Large intestine (tissue), 12 donors: ENCODE results near the gene FOXO1. TPM values are rescaled to one million over a fixed set of nuclear protein-coding genes. Genes with fewer than 3 reads are reported as not detected.
"Not testable (repeated sequence)": the region's sequence is repeated elsewhere in the genome, so short reads cannot be mapped to it uniquely, and the experiment has no call there.

Experiments used
- DNase-seq, 2 donors: peaks; one replicate each; pipeline versions ENCODE4 v3.0.0 to v3.0.0-alpha.2; 2013
- H3K27ac ChIP-seq: one replicate; pipeline ENCODE4 v1.5.1; 2013; ENCODE audit warnings: low read length
- H3K27me3 ChIP-seq: 2 replicates; pipeline ENCODE4 v1.6.1; 2013; ENCODE audit warnings: low read length; ENCODE audit not compliant: control insufficient read depth, insufficient read depth
- H3K36me3 ChIP-seq: 2 replicates; pipeline ENCODE4 v1.6.1; 2013; ENCODE audit warnings: low read length; ENCODE audit not compliant: control insufficient read depth, insufficient read depth
- H3K4me1 ChIP-seq: one replicate; pipeline ENCODE4 v1.6.1; 2013; ENCODE audit warnings: low read length; ENCODE audit not compliant: control insufficient read depth, insufficient read depth
- H3K4me3 ChIP-seq: one replicate; pipeline ENCODE4 v1.5.1; 2013; ENCODE audit warnings: low read length
- H3K9me3 ChIP-seq: one replicate; pipeline ENCODE4 v1.6.1; 2013; ENCODE audit warnings: mild to moderate bottlenecking, low read depth, low read length, moderate library complexity; ENCODE audit not compliant: control insufficient read depth
- WGBS: methylation state at CpG from one replicate; pipeline ENCODE4 v1.1.5; 2013; ENCODE audit warnings: low lambda C conversion rate; ENCODE audit not compliant: insufficient coverage; 5-methylcytosine and 5-hydroxymethylcytosine counted together
- long read RNA-seq, 11 donors: transcript quantifications; one replicate each; lab custom pipeline, GENCODE V29; 2026
- polyA plus RNA-seq: library from polyadenylated mRNA; unstranded; fragments of 120-200 nt; gene quantifications from one replicate; pipeline ENCODE4 v1.2.1, GENCODE V29; 2013

The FOXO1 gene
- 11.2 TPM for polyA plus RNA-seq
- long read RNA-seq, donor 1 = 0 reads
- long read RNA-seq, donor 2, full-length matches to known transcripts = 4 of 4 reads
- long read RNA-seq, donor 2, partial matches to known transcripts = 0 of 4 reads
- long read RNA-seq, donor 2, other reads (novel, unspliced or antisense) = 0 of 4 reads
- long read RNA-seq, donor 3 = 0 reads
- long read RNA-seq, donor 4 = 0 reads
- long read RNA-seq, donor 5 = 0 reads
- long read RNA-seq, donor 6, full-length matches to known transcripts = 4 of 4 reads
- long read RNA-seq, donor 6, partial matches to known transcripts = 0 of 4 reads
- long read RNA-seq, donor 6, other reads (novel, unspliced or antisense) = 0 of 4 reads
- long read RNA-seq, donor 7, full-length matches to known transcripts = 2 of 2 reads
- long read RNA-seq, donor 7, partial matches to known transcripts = 0 of 2 reads
- long read RNA-seq, donor 7, other reads (novel, unspliced or antisense) = 0 of 2 reads
- long read RNA-seq, donor 8, full-length matches to known transcripts = 1 of 1 reads
- long read RNA-seq, donor 8, partial matches to known transcripts = 0 of 1 reads
- long read RNA-seq, donor 8, other reads (novel, unspliced or antisense) = 0 of 1 reads
- long read RNA-seq, donor 9 = 0 reads
- long read RNA-seq, donor 10, full-length matches to known transcripts = 4 of 4 reads
- long read RNA-seq, donor 10, partial matches to known transcripts = 0 of 4 reads
- long read RNA-seq, donor 10, other reads (novel, unspliced or antisense) = 0 of 4 reads
- long read RNA-seq, donor 11, full-length matches to known transcripts = 2 of 2 reads
- long read RNA-seq, donor 11, partial matches to known transcripts = 0 of 2 reads
- long read RNA-seq, donor 11, other reads (novel, unspliced or antisense) = 0 of 2 reads

GRCh38 chr13:40666045-40666932 lies at the start of gene FOXO1:
Gene FOXO1, minus strand, starts transcription at chr13:40666641. Its CDS starts 429 bp downstream, at chr13:40666212.
- no CpG with 5 or more reads among the region's 108 CpGs for WGBS
- Histone ChIP-seq H3K9me3 (no peaks in the 10 kb centered on the region), H3K4me3 (peak within 1 kb of the TSS; percentile 82), H3K4me1 (peaks cover 8% of the 10 kb centered on the region), H3K36me3 (no peaks in the 10 kb centered on the region), H3K27ac (peak within 1 kb of the TSS; percentile 85), H3K27me3 (peaks cover 10% of the 10 kb centered on the region)
- peak; percentile 79 to 94 for DNase-seq

- H3K9me3 ChIP-seq = peaks cover 10% of the 10 kb centered on the region
- not testable (repeated sequence) for H3K27ac ChIP-seq, DNase-seq, H3K27me3 ChIP-seq, H3K4me1 ChIP-seq, H3K4me3 ChIP-seq
- peaks cover 15% of the 10 kb centered on the region for H3K36me3 ChIP-seq
- no CpG with 5 or more reads among the region's 1 CpG for WGBS
These were observed 48.0 kb upstream of the FOXO1 start for GRCh38 chr13:40714433-40714832.

GRCh38 chr13:40706439-40706838 lies 40.0 kb upstream of the FOXO1 start:
- Histone ChIP-seq H3K4me1 (no peaks in the 10 kb centered on the region), H3K4me3 (no peak overlapping the region), H3K27ac (no peak overlapping the region), H3K27me3 (no peaks in the 10 kb centered on the region), H3K36me3 (no peaks in the 10 kb centered on the region), H3K9me3 (peaks cover 10% of the 10 kb centered on the region)
- 100% methylated on average over 1 of the region's 2 CpGs for WGBS
- DNase-seq = no peak

GRCh38 chr13:40697711-40698110 lies 31.3 kb upstream of the FOXO1 start:
- no CpG with 5 or more reads among the region's 5 CpGs for WGBS
- no peaks in the 10 kb centered on the region for H3K9me3 ChIP-seq
- no peak overlapping the region for H3K4me3 ChIP-seq
- H3K27ac ChIP-seq = no peak overlapping the region
- no peaks in the 10 kb centered on the region for H3K36me3 ChIP-seq
- no peaks in the 10 kb centered on the region for H3K4me1 ChIP-seq
- no peaks in the 10 kb centered on the region for H3K27me3 ChIP-seq
- no peak for DNase-seq

- H3K27ac ChIP-seq = no peak overlapping the region
- WGBS = 100% methylated on average over 1 of the region's 4 CpGs
These were observed 28.0 kb upstream of the FOXO1 start for GRCh38 chr13:40694426-40694825.

GRCh38 chr13:40692946-40693345 lies 26.5 kb upstream of the FOXO1 start:
- WGBS = 100% methylated on average over 1 of the region's 2 CpGs
- no peaks in the 10 kb centered on the region for H3K36me3 ChIP-seq
- no peak overlapping the region for H3K4me3 ChIP-seq
- no peaks in the 10 kb centered on the region for H3K4me1 ChIP-seq
- no peak overlapping the region for H3K27ac ChIP-seq
- H3K27me3 ChIP-seq = no peaks in the 10 kb centered on the region
- DNase-seq = no peak
- H3K9me3 ChIP-seq = no peaks in the 10 kb centered on the region

More at GRCh38 chr13:40694426-40694825, 28.0 kb upstream of the FOXO1 start:
- no peak for DNase-seq
- Histone ChIP-seq H3K9me3 (no peaks in the 10 kb centered on the region), H3K27me3 (no peaks in the 10 kb centered on the region), H3K36me3 (no peaks in the 10 kb centered on the region), H3K4me3 (no peak overlapping the region), H3K4me1 (no peaks in the 10 kb centered on the region)

GRCh38 chr13:40688781-40689180 lies 22.3 kb upstream of the FOXO1 start:
- DNase-seq = no peak
- H3K36me3 ChIP-seq = no peaks in the 10 kb centered on the region
- 83% methylated on average over 1 of the region's 3 CpGs for WGBS
- no peak overlapping the region for H3K27ac ChIP-seq
- no peaks in the 10 kb centered on the region for H3K9me3 ChIP-seq
- H3K27me3 ChIP-seq = no peaks in the 10 kb centered on the region
- no peak overlapping the region for H3K4me3 ChIP-seq
- no peaks in the 10 kb centered on the region for H3K4me1 ChIP-seq

- Histone ChIP-seq H3K9me3 (no peaks in the 10 kb centered on the region), H3K27me3 (no peaks in the 10 kb centered on the region), H3K4me1 (no peaks in the 10 kb centered on the region), H3K27ac (no peak overlapping the region), H3K36me3 (no peaks in the 10 kb centered on the region), H3K4me3 (no peak overlapping the region)
- 30% methylated on average over 4 of the region's 11 CpGs for WGBS
- DNase-seq = no peak
These were observed 16.2 kb upstream of the FOXO1 start for GRCh38 chr13:40682449-40683240.

GRCh38 chr13:40681341-40682146 lies 15.1 kb upstream of the FOXO1 start:
- no peak for DNase-seq
- no peaks in the 10 kb centered on the region for H3K27me3 ChIP-seq
- H3K4me1 ChIP-seq = no peaks in the 10 kb centered on the region
- H3K4me3 ChIP-seq = no peak overlapping the region
- H3K9me3 ChIP-seq = no peaks in the 10 kb centered on the region
- no peaks in the 10 kb centered on the region for H3K36me3 ChIP-seq
- no CpG with 5 or more reads among the region's 7 CpGs for WGBS
- no peak overlapping the region for H3K27ac ChIP-seq
